Measurements from ENCODE around the gene MACROD2.

MACROD2 gene

DNA sequence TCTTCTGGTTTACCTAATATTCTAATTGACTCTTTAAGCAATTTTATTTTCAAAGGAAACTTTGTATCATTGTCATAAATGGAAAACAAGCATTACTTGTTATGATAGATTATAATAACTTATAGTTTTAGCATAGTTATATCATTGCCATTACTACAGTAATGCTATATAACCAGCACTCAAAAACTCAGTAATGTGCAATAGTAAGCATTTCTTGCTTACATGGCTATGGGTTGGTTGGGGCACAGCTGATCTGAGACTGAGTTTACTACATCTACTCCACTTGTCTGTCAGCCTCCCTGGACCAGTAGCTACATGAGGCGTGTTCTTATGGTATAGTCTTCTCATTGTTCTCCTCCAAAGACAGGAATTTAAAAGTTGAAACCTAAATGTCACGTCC is 1427.7 kb downstream of the MACROD2 start:
- no peak overlapping the region for H3K4me3 ChIP-seq (ENCODE audit: low read length)
- TF ChIP-seq, protein P1, sequence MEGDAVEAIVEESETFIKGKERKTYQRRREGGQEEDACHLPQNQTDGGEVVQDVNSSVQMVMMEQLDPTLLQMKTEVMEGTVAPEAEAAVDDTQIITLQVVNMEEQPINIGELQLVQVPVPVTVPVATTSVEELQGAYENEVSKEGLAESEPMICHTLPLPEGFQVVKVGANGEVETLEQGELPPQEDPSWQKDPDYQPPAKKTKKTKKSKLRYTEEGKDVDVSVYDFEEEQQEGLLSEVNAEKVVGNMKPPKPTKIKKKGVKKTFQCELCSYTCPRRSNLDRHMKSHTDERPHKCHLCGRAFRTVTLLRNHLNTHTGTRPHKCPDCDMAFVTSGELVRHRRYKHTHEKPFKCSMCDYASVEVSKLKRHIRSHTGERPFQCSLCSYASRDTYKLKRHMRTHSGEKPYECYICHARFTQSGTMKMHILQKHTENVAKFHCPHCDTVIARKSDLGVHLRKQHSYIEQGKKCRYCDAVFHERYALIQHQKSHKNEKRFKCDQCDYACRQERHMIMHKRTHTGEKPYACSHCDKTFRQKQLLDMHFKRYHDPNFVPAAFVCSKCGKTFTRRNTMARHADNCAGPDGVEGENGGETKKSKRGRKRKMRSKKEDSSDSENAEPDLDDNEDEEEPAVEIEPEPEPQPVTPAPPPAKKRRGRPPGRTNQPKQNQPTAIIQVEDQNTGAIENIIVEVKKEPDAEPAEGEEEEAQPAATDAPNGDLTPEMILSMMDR (conservative IDR thresholded peaks at IDR 0.05; ENCODE audit: low read depth, low read length), result no peak
- DNase-seq (ENCODE audit: low read depth), result no peak

DNA sequence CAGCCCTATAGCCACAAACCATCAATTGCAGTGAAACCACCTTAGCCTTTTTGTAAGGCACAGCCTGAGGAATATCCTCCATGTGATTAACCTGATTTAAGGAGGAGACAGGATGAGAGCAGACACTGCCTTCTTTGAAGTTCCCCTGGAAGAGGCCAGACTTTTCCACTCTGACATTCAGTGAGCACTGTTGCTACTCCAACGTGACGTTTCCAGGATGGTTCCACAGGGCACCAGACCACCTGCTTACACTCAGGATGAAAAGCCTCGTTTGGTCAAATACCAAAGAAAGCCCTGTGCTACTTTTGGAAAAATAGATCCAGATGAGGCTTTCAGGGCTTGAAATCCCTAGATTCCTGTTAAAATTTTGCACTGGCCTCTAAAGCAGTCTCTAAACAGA is 1444.2 kb downstream of the MACROD2 start:
- no peak for DNase-seq (ENCODE audit: low read depth)
- no peak overlapping the region for H3K4me3 ChIP-seq (ENCODE audit: low read length)
- TF ChIP-seq, protein P1 (conservative IDR thresholded peaks at IDR 0.05; ENCODE audit: low read depth, low read length), result no peak

DNA sequence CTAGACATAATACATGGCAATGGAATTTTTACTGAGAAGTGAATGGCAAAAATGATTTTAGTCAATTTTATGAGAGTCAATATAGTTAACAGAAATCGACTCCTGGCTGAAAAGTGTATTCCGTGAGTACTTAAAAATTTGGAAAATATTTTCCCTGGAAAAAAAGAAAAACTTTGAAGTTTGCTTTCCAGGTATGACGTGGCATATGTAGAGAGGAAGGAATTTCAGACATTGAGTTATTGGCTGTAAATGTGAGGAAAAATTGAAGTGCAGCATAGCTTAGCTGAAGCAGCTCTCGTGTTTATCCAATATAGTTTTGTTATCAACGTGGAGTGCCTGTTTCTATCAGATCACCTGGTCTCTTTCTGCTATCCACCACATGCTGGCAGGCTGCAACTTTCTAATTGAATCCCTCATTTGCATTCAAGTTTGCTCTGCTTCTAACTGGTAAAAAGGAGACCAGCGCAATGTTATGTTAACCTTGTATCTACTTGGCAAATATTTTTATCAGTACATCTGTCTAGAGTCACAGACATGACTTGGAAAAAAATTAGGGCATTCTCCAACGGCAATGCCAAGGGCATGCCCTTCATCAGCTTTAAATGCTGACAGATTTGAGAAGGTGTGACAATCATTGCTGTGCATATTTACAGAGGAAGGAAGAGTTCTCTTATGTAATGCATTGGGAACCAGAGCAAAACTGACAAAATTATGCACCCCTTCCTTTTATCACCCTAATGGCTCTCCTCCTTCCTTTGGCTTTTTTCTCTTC is 1444.9 kb downstream of the MACROD2 start:
- no peak overlapping the region for H3K4me3 ChIP-seq (ENCODE audit: low read length)
- DNase-seq (ENCODE audit: low read depth), result no peak
- TF ChIP-seq, protein P1 (conservative IDR thresholded peaks at IDR 0.05; ENCODE audit: low read depth, low read length), result no peak

DNA sequence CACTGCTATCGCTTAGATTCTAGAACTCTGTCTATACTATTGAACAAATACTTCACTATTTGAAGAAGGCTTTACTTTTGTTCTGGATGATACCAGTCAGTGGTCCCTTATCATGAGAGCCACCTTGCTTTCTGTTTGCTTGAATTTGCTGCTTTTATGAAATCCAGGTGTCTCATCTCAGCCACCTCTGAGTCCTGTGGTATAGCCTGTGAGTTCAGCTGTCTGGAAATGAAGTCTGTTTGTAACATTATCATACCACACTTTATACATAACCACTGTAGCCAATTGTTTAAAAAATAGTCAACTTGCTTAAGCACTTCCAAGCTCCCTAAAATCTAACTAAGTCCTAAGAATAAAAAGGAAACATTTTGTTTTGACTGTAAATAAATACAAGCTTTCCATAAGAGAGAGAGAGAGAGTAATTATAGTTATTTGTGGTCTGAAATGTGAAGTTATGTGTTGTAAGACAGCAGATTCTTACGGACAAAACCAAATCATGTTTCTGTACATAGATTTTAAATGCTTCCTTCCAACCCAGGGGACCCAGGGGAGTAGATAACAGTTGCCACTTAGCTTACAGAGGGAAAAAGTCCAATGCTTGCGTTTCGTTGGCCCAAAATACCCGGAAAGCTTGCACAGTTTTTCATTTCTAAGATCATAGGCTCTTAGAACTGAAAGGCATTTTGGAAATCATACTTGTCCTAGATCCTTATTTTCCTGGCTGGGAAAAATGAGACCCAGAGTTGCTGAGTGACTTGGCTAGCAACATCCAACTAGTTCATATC is 1449.9 kb downstream of the MACROD2 start:
- TF ChIP-seq, protein P1 (conservative IDR thresholded peaks at IDR 0.05; ENCODE audit: low read depth, low read length), result no peak
- no peak overlapping the region for H3K4me3 ChIP-seq (ENCODE audit: low read length)
- DNase-seq (ENCODE audit: low read depth), result no peak

DNA sequence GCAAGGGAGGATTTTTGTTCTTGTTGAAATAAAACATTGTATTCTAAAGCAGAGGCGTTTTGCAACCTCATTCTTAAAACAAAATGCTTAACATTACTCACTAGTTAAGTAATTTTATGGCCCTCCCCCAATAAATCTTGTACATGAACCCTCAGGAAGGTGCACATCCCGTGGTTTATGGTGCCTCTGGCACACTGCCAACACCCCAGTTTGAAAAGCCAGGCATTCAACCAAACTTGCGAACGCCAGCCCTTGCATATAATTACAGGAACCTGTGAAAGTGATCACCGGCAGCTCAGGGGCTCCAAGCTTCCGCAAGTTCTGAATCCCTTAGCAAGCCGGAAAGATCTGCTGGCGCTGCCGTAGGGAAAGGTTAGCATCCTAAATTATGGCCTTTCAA is 1451.1 kb downstream of the MACROD2 start:
- no peak for DNase-seq (ENCODE audit: low read depth)
- H3K4me3 ChIP-seq (ENCODE audit: low read length), result no peak overlapping the region
- TF ChIP-seq, protein P1 (conservative IDR thresholded peaks at IDR 0.05; ENCODE audit: low read depth, low read length), result no peak

DNA sequence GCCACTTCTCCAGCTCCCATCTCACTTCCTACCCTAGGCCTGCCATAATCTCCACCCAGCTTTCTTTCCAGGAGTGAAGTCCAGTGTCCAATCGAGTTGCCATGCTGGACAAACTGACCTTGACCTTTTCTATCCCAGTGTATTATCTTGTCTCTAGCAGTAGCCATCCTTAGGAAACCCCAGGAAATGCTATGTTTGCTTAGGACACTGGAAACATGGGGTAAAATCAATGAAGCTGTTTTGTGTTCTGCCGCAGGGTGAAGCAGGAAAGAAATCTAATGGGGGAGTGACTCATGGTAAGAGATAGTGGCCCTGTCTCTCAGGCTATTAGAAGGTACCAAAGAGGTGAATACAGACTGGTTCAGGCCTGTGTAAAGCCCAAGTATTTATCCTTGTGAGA is 1452.2 kb downstream of the MACROD2 start:
- no peak overlapping the region for H3K4me3 ChIP-seq (ENCODE audit: low read length)
- TF ChIP-seq, protein P1 (conservative IDR thresholded peaks at IDR 0.05; ENCODE audit: low read depth, low read length), result no peak
- no peak for DNase-seq (ENCODE audit: low read depth)

All from retinal pigment epithelial cell (primary cell).